Osteocyte (in vitro differentiated cells): ENCODE measurements around the gene PRDX4. TPM values are rescaled to one million over a fixed set of nuclear protein-coding genes. Genes with fewer than 3 reads are reported as not detected.
"Not testable (repeated sequence)": the region's sequence is repeated elsewhere in the genome, so short reads cannot be mapped to it uniquely, and the experiment has no call there.

Experiments used
- DNase-seq: peaks from one replicate; pipeline ENCODE4 v3.0.0; 2021; ENCODE audit warnings: mixed read lengths; ENCODE audit not compliant: unreplicated experiment; ENCODE audit errors: extremely low spot score
- H3K27ac Mint-ChIP-seq: one replicate; pipeline ENCODE4 v1.8.0; 2021; ENCODE audit warnings: mild to moderate bottlenecking, mixed read lengths; ENCODE audit not compliant: unreplicated experiment
- H3K27me3 Mint-ChIP-seq: one replicate; pipeline ENCODE4 v1.8.0; 2021; ENCODE audit warnings: mixed read lengths; ENCODE audit not compliant: unreplicated experiment
- H3K36me3 Mint-ChIP-seq: one replicate; pipeline ENCODE4 v1.8.0; 2021; ENCODE audit warnings: mixed read lengths; ENCODE audit not compliant: unreplicated experiment
- H3K4me1 Mint-ChIP-seq: one replicate; pipeline ENCODE4 v1.8.0; 2021; ENCODE audit warnings: mixed read lengths; ENCODE audit not compliant: unreplicated experiment
- H3K4me3 Mint-ChIP-seq: one replicate; pipeline ENCODE4 v1.8.0; 2021; ENCODE audit warnings: mild to moderate bottlenecking, moderate library complexity, mixed read lengths; ENCODE audit not compliant: unreplicated experiment
- H3K9me3 Mint-ChIP-seq: one replicate; pipeline ENCODE4 v1.8.0; 2021; ENCODE audit warnings: mixed read lengths; ENCODE audit not compliant: unreplicated experiment
- CTCF ChIP-seq: fragments of 200-600 bp; sonication (generic); IDR thresholded peaks from 2 replicates; pipeline ENCODE4 v1.5.0; 2021; ENCODE audit warnings: antibody characterized with exemption, mild to moderate bottlenecking, moderate library complexity
- total RNA-seq: library from RNA; stranded (reverse); gene quantifications from 2 replicates; pipeline ENCODE4 v1.2.1, GENCODE V29; 2021

The PRDX4 gene
- total RNA-seq, 1 donor from 2014 or later: 299 TPM

- H3K4me3 Mint-ChIP-seq: no peak overlapping the region
- no peak overlapping the region for H3K27ac Mint-ChIP-seq
- no peaks in the 10 kb centered on the region for H3K9me3 Mint-ChIP-seq
- no peaks in the 10 kb centered on the region for H3K36me3 Mint-ChIP-seq
- peaks cover 13% of the 10 kb centered on the region for H3K27me3 Mint-ChIP-seq
- H3K4me1 Mint-ChIP-seq: no peaks in the 10 kb centered on the region
- DNase-seq: no peak
- no peak for TF ChIP-seq CTCF
Observed at GRCh38 chrX:23656091-23656490, 11.2 kb upstream of the PRDX4 start.

- Mint-ChIP-seq H3K36me3 (no peaks in the 10 kb centered on the region), H3K9me3 (no peaks in the 10 kb centered on the region), H3K4me3 (no peak overlapping the region), H3K27me3 (peaks cover 10% of the 10 kb centered on the region), H3K27ac (no peak overlapping the region), H3K4me1 (no peaks in the 10 kb centered on the region)
- DNase-seq: no peak
- no peak for TF ChIP-seq CTCF
Observed at GRCh38 chrX:23656684-23657083, 10.6 kb upstream of the PRDX4 start.

GRCh38 chrX:23659339-23659738 is 8.0 kb upstream of the PRDX4 start:
- Mint-ChIP-seq H3K4me1 (no peaks in the 10 kb centered on the region), H3K27me3 (no peaks in the 10 kb centered on the region), H3K9me3 (no peaks in the 10 kb centered on the region), H3K36me3 (no peaks in the 10 kb centered on the region), H3K27ac (no peak overlapping the region), H3K4me3 (no peak overlapping the region)
- no peak for DNase-seq
- no peak for TF ChIP-seq CTCF

GRCh38 chrX:23660083-23660765 is 7.1 kb upstream of the PRDX4 start:
- not testable (repeated sequence) for H3K27me3 Mint-ChIP-seq, H3K27ac Mint-ChIP-seq, H3K4me1 Mint-ChIP-seq, H3K36me3 Mint-ChIP-seq, H3K9me3 Mint-ChIP-seq, DNase-seq, H3K4me3 Mint-ChIP-seq

GRCh38 chrX:23660766-23661132 is 6.5 kb upstream of the PRDX4 start:
- no peaks in the 10 kb centered on the region for H3K9me3 Mint-ChIP-seq
- no peaks in the 10 kb centered on the region for H3K36me3 Mint-ChIP-seq
- H3K4me1 Mint-ChIP-seq: peaks cover under 1% of the 10 kb centered on the region
- DNase-seq: no peak
- H3K27ac Mint-ChIP-seq: no peak overlapping the region
- H3K27me3 Mint-ChIP-seq: no peaks in the 10 kb centered on the region
- no peak for TF ChIP-seq CTCF
- no peak overlapping the region for H3K4me3 Mint-ChIP-seq

- Mint-ChIP-seq H3K27me3 (no peaks in the 10 kb centered on the region), H3K4me3 (no peak overlapping the region), H3K27ac (no peak overlapping the region), H3K4me1 (peaks cover 6% of the 10 kb centered on the region), H3K36me3 (no peaks in the 10 kb centered on the region), H3K9me3 (no peaks in the 10 kb centered on the region)
- TF ChIP-seq CTCF: no peak
- DNase-seq: no peak
Observed at GRCh38 chrX:23661671-23662070, 5.6 kb upstream of the PRDX4 start.
